ENCODE results near the gene ZNF629.
A peak's percentile ranks its signal among the peaks of the same experiment; 100 is the strongest.

Gene ZNF629

GRCh38 chr16:30805370-30806169 lies 18.6 kb upstream of the ZNF629 start:
- Mint-ChIP-seq H3K9me3 (no peaks in the 10 kb centered on the region), H3K27ac (peak overlapping the region; percentile 55 to 90)

DNA sequence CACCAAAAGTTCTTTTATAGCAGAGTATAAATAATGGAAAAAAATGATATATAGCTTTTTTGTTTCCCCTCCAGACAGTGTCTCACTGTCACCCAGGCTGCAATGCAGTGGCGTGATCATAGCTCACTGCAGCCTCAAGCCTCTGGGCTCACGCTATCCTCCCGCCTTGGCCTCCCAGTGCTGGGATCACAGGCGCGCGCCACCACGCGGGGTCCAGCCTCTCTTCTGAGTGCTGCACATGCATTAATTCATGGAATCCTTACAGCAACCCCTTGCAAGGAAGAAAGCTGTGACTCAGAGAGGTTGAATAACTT lies 18.0 kb upstream of the ZNF629 start:
- H3K27ac Mint-ChIP-seq: peak overlapping the region; percentile 55 to 67
- H3K4me1 Mint-ChIP-seq (ENCODE audit: low read depth in 2 of 2): peaks cover 6 to 16% of the 10 kb centered on the region in 2 donors
- H3K36me3 Mint-ChIP-seq (ENCODE audit: insufficient read depth): peaks cover 3% of the 10 kb centered on the region
- DNase-seq (no peak), ATAC-seq (replicated peaks) (peak; percentile 28)
- no peaks in the 10 kb centered on the region for H3K9me3 Mint-ChIP-seq
- H3K4me3 Mint-ChIP-seq: peak overlapping the region; percentile 75 to 79
- H3K27me3 Mint-ChIP-seq: peaks cover 9 to 14% of the 10 kb centered on the region in 2 donors

More at GRCh38 chr16:30805370-30806169, 18.6 kb upstream of the ZNF629 start:
- ATAC-seq (replicated peaks): peak; percentile 91
- H3K36me3 Mint-ChIP-seq (ENCODE audit: insufficient read depth): peaks cover 3% of the 10 kb centered on the region
- H3K27me3 Mint-ChIP-seq: peaks cover 9 to 14% of the 10 kb centered on the region in 2 donors
- H3K4me1 Mint-ChIP-seq (ENCODE audit: low read depth in 2 of 2): peaks cover 6 to 16% of the 10 kb centered on the region in 2 donors
- H3K4me3 Mint-ChIP-seq: peak overlapping the region; percentile 75 to 79
- peak; percentile 26 to 41 (median 34) for DNase-seq

GRCh38 chr16:30802936-30803335 lies 15.9 kb upstream of the ZNF629 start:
- no peak for ATAC-seq (replicated peaks)
- peaks cover 9% of the 10 kb centered on the region in 2 donors for H3K27me3 Mint-ChIP-seq
- H3K36me3 Mint-ChIP-seq (ENCODE audit: insufficient read depth): peaks cover 3% of the 10 kb centered on the region
- H3K4me3 Mint-ChIP-seq: no peak overlapping the region
- H3K9me3 Mint-ChIP-seq: no peaks in the 10 kb centered on the region
- H3K27ac Mint-ChIP-seq: peak overlapping the region in 1 of 2 donors; percentile 83
- peaks cover 6 to 16% of the 10 kb centered on the region in 2 donors for H3K4me1 Mint-ChIP-seq (ENCODE audit: low read depth in 2 of 2)
- no peak for DNase-seq

- H3K9me3 Mint-ChIP-seq: no peaks in the 10 kb centered on the region
- no peaks in the 10 kb centered on the region for H3K36me3 Mint-ChIP-seq (ENCODE audit: insufficient read depth)
- no peaks in the 10 kb centered on the region for H3K4me1 Mint-ChIP-seq (ENCODE audit: low read depth in 2 of 2)
- DNase-seq (no peak), ATAC-seq (replicated peaks) (no peak)
- no peak overlapping the region for H3K27ac Mint-ChIP-seq
- no peaks in the 10 kb centered on the region for H3K27me3 Mint-ChIP-seq
- no peak overlapping the region for H3K4me3 Mint-ChIP-seq
These were observed 10.8 kb upstream of the ZNF629 start for GRCh38 chr16:30797670-30798309.

DNA sequence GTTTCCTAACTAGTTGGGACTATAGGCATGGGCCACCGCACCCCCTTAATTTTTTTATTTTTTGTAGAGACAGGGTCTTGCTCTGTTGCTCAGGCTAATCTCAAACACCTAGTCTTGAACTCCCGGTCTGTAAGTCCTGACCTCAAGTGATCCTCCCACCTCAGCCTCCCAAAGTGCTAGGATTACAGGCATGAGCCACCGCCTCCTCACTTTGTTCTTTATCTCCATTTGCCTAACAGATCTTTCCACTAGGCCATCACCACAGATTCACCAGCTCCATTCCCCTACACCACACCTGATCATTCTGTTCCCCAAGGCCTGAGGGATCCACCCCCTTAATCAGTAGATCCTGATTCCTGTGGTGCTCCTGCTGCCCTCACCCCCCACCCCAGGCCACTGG lies 7.6 kb upstream of the ZNF629 start:
- H3K4me1 Mint-ChIP-seq (ENCODE audit: low read depth in 2 of 2): no peaks in the 10 kb centered on the region
- no peak overlapping the region for H3K27ac Mint-ChIP-seq
- DNase-seq (no peak), ATAC-seq (replicated peaks) (no peak)
- no peaks in the 10 kb centered on the region for H3K36me3 Mint-ChIP-seq (ENCODE audit: insufficient read depth)
- H3K27me3 Mint-ChIP-seq: no peaks in the 10 kb centered on the region
- no peak overlapping the region for H3K4me3 Mint-ChIP-seq
- no peaks in the 10 kb centered on the region for H3K9me3 Mint-ChIP-seq

DNA sequence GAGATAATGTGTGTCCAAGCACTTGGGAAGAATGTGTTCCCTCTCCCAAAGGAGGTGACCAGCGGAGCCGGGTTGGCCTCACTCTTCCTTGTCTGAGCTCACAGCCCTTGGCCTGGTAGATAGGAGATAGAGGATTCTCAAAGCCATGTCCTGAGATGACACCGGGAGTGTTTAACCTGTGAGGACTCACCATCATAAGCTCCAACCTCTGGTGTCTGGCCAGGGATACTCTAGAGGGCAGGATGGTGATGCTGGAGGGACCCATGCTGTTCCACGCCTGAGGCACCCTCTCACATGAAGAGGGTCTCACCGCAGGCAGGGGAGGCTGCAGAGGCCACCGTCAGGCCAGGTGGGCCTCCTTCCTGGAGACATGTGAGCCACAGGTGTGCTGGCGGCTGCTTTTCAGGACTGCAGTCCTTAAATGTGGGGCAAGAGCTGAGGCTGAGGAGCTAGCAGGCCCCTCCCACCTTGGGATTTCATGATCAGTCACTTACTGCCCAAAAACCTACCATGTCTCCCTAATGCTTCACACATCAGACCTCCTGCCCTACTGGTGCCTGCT lies 6.6 kb upstream of the ZNF629 start:
- ATAC-seq (replicated peaks) (no peak), DNase-seq (no peak)
- H3K4me3 Mint-ChIP-seq: no peak overlapping the region
- H3K36me3 Mint-ChIP-seq (ENCODE audit: insufficient read depth): no peaks in the 10 kb centered on the region
- H3K9me3 Mint-ChIP-seq: no peaks in the 10 kb centered on the region
- H3K27ac Mint-ChIP-seq: no peak overlapping the region
- H3K27me3 Mint-ChIP-seq: peaks cover 0 to 2% of the 10 kb centered on the region in 2 donors
- no peaks in the 10 kb centered on the region for H3K4me1 Mint-ChIP-seq (ENCODE audit: low read depth in 2 of 2)

- H3K27ac Mint-ChIP-seq: no peak overlapping the region
- ATAC-seq (replicated peaks) (no peak), DNase-seq (no peak)
- H3K9me3 Mint-ChIP-seq: no peaks in the 10 kb centered on the region
- H3K27me3 Mint-ChIP-seq: peaks cover 14 to 20% of the 10 kb centered on the region in 2 donors
- H3K4me1 Mint-ChIP-seq (ENCODE audit: low read depth in 2 of 2): peaks cover 5 to 8% of the 10 kb centered on the region in 2 donors
- H3K36me3 Mint-ChIP-seq (ENCODE audit: insufficient read depth): no peaks in the 10 kb centered on the region
- peak overlapping the region; percentile 83 to 88 for H3K4me3 Mint-ChIP-seq
These were observed 791 bp upstream of the ZNF629 start for GRCh38 chr16:30787613-30788378.

GRCh38 chr16:30786115-30786935 lies 680 bp downstream of the ZNF629 start:
- DNase-seq (no peak), ATAC-seq (replicated peaks) (peak; percentile 54)
- peaks cover 14 to 20% of the 10 kb centered on the region in 2 donors for H3K27me3 Mint-ChIP-seq
- no peak overlapping the region for H3K27ac Mint-ChIP-seq
- peak overlapping the region; percentile 83 to 88 for H3K4me3 Mint-ChIP-seq
- H3K36me3 Mint-ChIP-seq (ENCODE audit: insufficient read depth): no peaks in the 10 kb centered on the region
- H3K9me3 Mint-ChIP-seq: no peaks in the 10 kb centered on the region
- H3K4me1 Mint-ChIP-seq (ENCODE audit: low read depth in 2 of 2): peaks cover 5 to 8% of the 10 kb centered on the region in 2 donors

DNA sequence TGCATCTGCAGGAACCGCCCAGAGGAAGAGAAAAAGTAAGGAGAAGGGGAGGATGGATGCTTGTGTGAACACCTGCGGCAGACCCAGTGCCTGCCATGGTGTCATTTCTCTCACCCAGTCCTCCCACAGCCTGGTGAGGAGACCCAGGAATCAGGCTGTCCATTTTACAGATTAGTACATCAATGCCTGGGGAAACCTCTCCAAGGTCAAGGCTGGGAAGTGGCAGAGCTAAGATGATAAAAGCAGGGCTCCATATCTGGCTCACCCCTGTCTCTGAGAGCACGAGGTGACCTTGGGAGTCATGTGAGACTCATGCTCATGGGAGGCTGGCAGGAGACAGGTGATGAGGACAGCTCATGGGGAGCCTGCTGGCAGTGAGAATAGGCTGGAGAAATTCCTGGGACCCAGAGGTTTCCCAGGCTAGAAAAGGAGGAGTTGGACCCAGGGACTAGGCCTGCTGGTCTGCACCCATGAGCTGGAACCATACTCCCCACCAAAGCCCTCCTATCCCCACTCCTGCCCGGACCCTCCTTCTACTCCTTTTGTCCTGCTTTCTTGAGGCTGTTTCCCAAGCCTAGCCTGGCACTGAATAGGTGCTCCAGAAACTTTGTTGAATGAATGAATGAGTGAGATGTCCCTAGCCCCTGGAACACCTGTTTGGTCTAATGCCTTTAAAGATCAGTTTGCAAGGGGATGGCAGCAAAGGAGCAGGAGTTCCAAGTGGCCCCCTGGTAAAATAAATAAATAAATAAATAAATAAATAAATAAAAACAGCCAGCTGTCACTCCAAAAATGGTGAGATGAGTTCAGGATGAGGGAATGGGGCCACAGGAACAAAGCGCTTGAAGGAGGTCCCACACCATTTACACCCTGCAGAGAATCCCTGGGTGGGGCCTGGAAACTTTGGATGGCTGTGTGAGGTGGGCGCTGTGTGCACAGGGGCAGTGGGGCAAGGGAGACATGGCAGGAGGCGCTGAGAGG lies 1.6 kb downstream of the ZNF629 start:
- Mint-ChIP-seq H3K27ac (no peak overlapping the region), H3K27me3 (peaks cover 14 to 20% of the 10 kb centered on the region in 2 donors), H3K36me3 (ENCODE audit: insufficient read depth) (no peaks in the 10 kb centered on the region), H3K4me1 (ENCODE audit: low read depth in 2 of 2) (peaks cover 5 to 8% of the 10 kb centered on the region in 2 donors), H3K4me3 (peak overlapping the region; percentile 83 to 88), H3K9me3 (no peaks in the 10 kb centered on the region)
- DNase-seq: no peak
- ATAC-seq (replicated peaks): no peak

GRCh38 chr16:30784215-30784614 lies 2.8 kb downstream of the ZNF629 start:
- H3K27me3 Mint-ChIP-seq: peaks cover 14 to 20% of the 10 kb centered on the region in 2 donors
- H3K27ac Mint-ChIP-seq: no peak overlapping the region
- no peaks in the 10 kb centered on the region for H3K9me3 Mint-ChIP-seq
- peaks cover 5 to 8% of the 10 kb centered on the region in 2 donors for H3K4me1 Mint-ChIP-seq (ENCODE audit: low read depth in 2 of 2)
- DNase-seq: no peak
- no peak overlapping the region for H3K4me3 Mint-ChIP-seq
- no peak for ATAC-seq (replicated peaks)
- no peaks in the 10 kb centered on the region for H3K36me3 Mint-ChIP-seq (ENCODE audit: insufficient read depth)

DNA sequence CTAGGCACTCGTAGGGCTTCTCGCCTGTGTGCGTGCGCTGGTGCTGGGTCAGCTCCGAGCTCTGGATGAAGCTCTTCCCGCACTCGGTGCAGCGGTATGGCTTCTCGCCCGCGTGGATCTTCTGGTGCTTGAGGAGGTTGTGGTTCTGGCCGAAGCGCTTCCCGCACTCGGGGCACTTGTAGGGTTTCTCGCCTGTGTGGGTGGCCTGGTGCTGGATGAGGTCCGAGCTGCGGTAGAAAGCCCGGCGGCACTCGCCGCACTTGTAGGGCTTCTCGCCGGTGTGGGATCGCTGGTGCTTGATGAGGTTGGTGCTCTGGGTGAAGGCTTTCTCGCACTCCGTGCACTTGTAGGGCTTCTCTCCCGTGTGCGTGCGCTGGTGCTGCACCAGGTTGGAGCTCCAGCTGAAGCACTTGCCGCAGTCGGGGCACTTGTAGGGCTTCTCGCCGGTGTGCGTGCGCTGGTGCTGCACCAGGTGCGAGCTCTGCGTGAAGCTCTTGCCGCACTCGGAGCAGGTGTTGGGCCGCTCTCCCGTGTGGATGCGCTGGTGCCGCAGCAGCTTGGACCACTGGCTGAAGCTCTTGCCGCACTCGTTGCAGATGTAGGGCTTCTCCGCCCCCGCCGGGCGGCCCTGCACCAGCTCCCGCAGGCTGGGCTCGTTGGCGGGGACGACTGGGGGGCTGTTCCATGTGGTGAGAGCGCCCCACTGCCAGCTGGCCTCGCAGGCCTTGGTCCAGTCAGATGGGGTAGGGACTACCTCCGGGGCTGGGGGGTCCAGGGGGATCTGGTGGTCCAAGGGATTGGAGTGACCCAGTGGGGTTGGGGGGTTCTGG lies 3.5 kb downstream of the ZNF629 start:
- Mint-ChIP-seq H3K36me3 (ENCODE audit: insufficient read depth) (peaks cover under 1% of the 10 kb centered on the region), H3K27me3 (peaks cover 14 to 17% of the 10 kb centered on the region in 2 donors), H3K4me1 (ENCODE audit: low read depth in 2 of 2) (peaks cover 5 to 8% of the 10 kb centered on the region in 2 donors), H3K27ac (no peak overlapping the region), H3K9me3 (no peaks in the 10 kb centered on the region), H3K4me3 (no peak overlapping the region)
- DNase-seq (no peak), ATAC-seq (replicated peaks) (no peak)
